Liver (tissue), 9 donors: ENCODE results near the gene PXMP4. TPM values are rescaled to one million over a fixed set of nuclear protein-coding genes. Genes with fewer than 3 reads are reported as not detected.

Source experiments
- DNase-seq: peaks from one replicate; pipeline ENCODE4 v3.0.0-alpha.2; 2017; ENCODE audit warnings: low spot score
- H3K27ac ChIP-seq, 2 donors: one replicate each; pipeline ENCODE4 v1.7.0; 2013; ENCODE audit warnings: inconsistent platforms in 2 of 2, low read length in 2 of 2, control low read depth in 1 of 2, low read depth in 1 of 2, mild to moderate bottlenecking in 1 of 2
- H3K27me3 ChIP-seq, 4 donors: one replicate each; pipeline versions ENCODE4 v1.6.1 to v1.7.0; 2013; ENCODE audit warnings: low read length in 3 of 4, inconsistent platforms in 1 of 4, mild to moderate bottlenecking in 1 of 4, moderate library complexity in 1 of 4; ENCODE audit not compliant: control insufficient read depth in 4 of 4, insufficient read depth in 4 of 4
- H3K36me3 ChIP-seq, 4 donors: one replicate each; pipeline versions ENCODE4 v1.6.1 to v1.7.0; 2013; ENCODE audit warnings: low read length in 3 of 4, mild to moderate bottlenecking in 3 of 4, low read depth in 1 of 4, moderate library complexity in 1 of 4; ENCODE audit not compliant: control insufficient read depth in 4 of 4, insufficient read depth in 3 of 4
- H3K4me1 ChIP-seq, 4 donors: one replicate each; pipeline versions ENCODE4 v1.6.1 to v1.7.0; 2013; ENCODE audit warnings: low read length in 3 of 4, mild to moderate bottlenecking in 3 of 4, moderate library complexity in 1 of 4; ENCODE audit not compliant: control insufficient read depth in 4 of 4, insufficient read depth in 4 of 4
- H3K4me3 ChIP-seq, 3 donors: one replicate each; pipeline versions ENCODE4 v1.6.1 to v1.7.0; 2013; ENCODE audit warnings: low read length in 3 of 3, control low read depth in 1 of 3, low read depth in 1 of 3, mild to moderate bottlenecking in 1 of 3
- H3K9ac ChIP-seq, 2 donors: one replicate each; pipeline ENCODE4 v1.7.0; 2013; ENCODE audit warnings: low read length in 2 of 2, mild to moderate bottlenecking in 2 of 2, moderate library complexity in 2 of 2, control low read depth in 1 of 2, low read depth in 1 of 2
- H3K9me3 ChIP-seq, 4 donors: one replicate each; pipeline versions ENCODE4 v1.6.1 to v1.7.0; 2013; ENCODE audit warnings: low read length in 3 of 4; ENCODE audit not compliant: control insufficient read depth in 4 of 4
- EGR1 ChIP-seq, 2 donors: IDR thresholded peaks; 2 replicates each; pipeline ENCODE4 v1.6.1; 2016 to 2018; ENCODE audit warnings: antibody characterized with exemption in 2 of 2, low read depth in 2 of 2
- FOXA1 ChIP-seq: IDR thresholded peaks from 2 replicates; pipeline ENCODE4 v1.6.1; 2016; ENCODE audit warnings: antibody characterized with exemption
- FOXA2 ChIP-seq: IDR thresholded peaks from 2 replicates; pipeline ENCODE4 v1.6.1; 2016; ENCODE audit warnings: antibody characterized with exemption
- HNF4A ChIP-seq, 2 donors: conservative IDR thresholded peaks; 2 replicates each; pipeline ENCODE4 v1.6.1; 2016; ENCODE audit warnings: antibody characterized with exemption in 2 of 2, mild to moderate bottlenecking in 2 of 2
- JUND ChIP-seq, 2 donors: IDR thresholded peaks; 2 replicates each; pipeline ENCODE4 v1.6.1; 2016; ENCODE audit warnings: antibody characterized with exemption in 2 of 2
- NR2F2 ChIP-seq: IDR thresholded peaks from 2 replicates; pipeline ENCODE4 v1.6.1; 2016; ENCODE audit warnings: antibody characterized with exemption
- RAD21 ChIP-seq, 2 donors: IDR thresholded peaks; 2 replicates each; pipeline ENCODE4 v1.6.1; 2016; ENCODE audit warnings: antibody characterized with exemption in 2 of 2, mild to moderate bottlenecking in 2 of 2
- SP1 ChIP-seq: IDR thresholded peaks from 2 replicates; pipeline ENCODE4 v1.6.1; 2018; ENCODE audit warnings: antibody characterized with exemption, mild to moderate bottlenecking
- TAF1 ChIP-seq: conservative IDR thresholded peaks from 2 replicates; pipeline ENCODE4 v1.6.1; 2016; ENCODE audit warnings: antibody characterized with exemption, mild to moderate bottlenecking
- WGBS: extraction: QIAGEN DNeasy Blood & Tissue Kit; methylation state at CpG from one replicate; pipeline ENCODE4 v1.1.7; 2013; 5-methylcytosine and 5-hydroxymethylcytosine counted together
- polyA plus RNA-seq, 2 donors: library from polyadenylated mRNA; stranded (reverse) in 1 of 2; unstranded in 1 of 2; fragments of 200-250 nt in 1 of 2; fragments of >200 nt in 1 of 2; fragmentation: Nextera tagmentation in 1 of 2; extraction: Ambion mirVana in 1 of 2; gene quantifications; one replicate each; pipeline versions ENCODE4 v1.2.1 to v1.2.3, GENCODE V29; 2013 to 2015
- total RNA-seq, 2 donors: library from RNA; depleted of rRNA; stranded (reverse); fragments of >200 nt; gene quantifications; one replicate each; pipeline ENCODE4 v1.2.3, GENCODE V29; 2014
- TF ChIP-seq, protein P1 (sequence below): IDR thresholded peaks from 2 replicates; pipeline ENCODE4 v1.6.1; 2016; ENCODE audit warnings: antibody characterized with exemption, mild to moderate bottlenecking
- TF ChIP-seq, protein P2 (sequence below): IDR thresholded peaks from 2 replicates; pipeline ENCODE4 v1.6.1; 2016; ENCODE audit warnings: antibody characterized with exemption
- TF ChIP-seq, protein P3 (sequence below): fragments of 150-350 bp; IDR thresholded peaks from 2 replicates; pipeline ENCODE4 v1.5.1; 2017; ENCODE audit warnings: improper control_type of control experiment, low read depth, low read length; ENCODE audit not compliant: missing input control
- TF ChIP-seq, protein P4 (sequence below): IDR thresholded peaks from 2 replicates; pipeline ENCODE4 v1.6.1; 2016; ENCODE audit warnings: antibody characterized with exemption
- TF ChIP-seq, protein P5 (sequence below): IDR thresholded peaks from 2 replicates; pipeline ENCODE4 v1.6.1; 2016; ENCODE audit warnings: antibody characterized with exemption
- donor health status: healthy.
- donor health status: healthy.
- donor health status: healthy.
- donor health status: healthy.
- donor health status: healthy.

Gene PXMP4
- total and polyA plus RNA-seq, 4 donors = 5.5 to 16.0 (median 9.3) TPM

DNA sequence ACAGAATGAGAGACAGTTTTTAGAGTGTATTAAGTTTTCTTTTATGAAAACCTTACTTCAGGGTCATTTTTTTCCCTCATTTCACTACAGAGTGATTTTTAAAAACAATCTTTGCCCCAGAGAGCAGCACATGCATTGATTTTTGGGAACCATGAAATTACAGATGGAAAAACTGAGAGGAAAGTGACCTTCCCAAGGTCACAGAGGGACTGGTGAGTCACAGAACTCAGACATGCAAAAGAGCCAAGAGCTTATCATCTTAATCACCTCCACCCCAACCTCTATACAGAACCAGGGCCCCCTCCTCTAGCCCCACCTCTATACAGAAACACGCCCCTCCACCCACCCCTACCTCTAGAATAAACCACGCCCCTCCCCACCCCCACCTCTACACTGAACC lies 10.7 kb downstream of the PXMP4 start (continued):
- TF ChIP-seq, protein P1, sequence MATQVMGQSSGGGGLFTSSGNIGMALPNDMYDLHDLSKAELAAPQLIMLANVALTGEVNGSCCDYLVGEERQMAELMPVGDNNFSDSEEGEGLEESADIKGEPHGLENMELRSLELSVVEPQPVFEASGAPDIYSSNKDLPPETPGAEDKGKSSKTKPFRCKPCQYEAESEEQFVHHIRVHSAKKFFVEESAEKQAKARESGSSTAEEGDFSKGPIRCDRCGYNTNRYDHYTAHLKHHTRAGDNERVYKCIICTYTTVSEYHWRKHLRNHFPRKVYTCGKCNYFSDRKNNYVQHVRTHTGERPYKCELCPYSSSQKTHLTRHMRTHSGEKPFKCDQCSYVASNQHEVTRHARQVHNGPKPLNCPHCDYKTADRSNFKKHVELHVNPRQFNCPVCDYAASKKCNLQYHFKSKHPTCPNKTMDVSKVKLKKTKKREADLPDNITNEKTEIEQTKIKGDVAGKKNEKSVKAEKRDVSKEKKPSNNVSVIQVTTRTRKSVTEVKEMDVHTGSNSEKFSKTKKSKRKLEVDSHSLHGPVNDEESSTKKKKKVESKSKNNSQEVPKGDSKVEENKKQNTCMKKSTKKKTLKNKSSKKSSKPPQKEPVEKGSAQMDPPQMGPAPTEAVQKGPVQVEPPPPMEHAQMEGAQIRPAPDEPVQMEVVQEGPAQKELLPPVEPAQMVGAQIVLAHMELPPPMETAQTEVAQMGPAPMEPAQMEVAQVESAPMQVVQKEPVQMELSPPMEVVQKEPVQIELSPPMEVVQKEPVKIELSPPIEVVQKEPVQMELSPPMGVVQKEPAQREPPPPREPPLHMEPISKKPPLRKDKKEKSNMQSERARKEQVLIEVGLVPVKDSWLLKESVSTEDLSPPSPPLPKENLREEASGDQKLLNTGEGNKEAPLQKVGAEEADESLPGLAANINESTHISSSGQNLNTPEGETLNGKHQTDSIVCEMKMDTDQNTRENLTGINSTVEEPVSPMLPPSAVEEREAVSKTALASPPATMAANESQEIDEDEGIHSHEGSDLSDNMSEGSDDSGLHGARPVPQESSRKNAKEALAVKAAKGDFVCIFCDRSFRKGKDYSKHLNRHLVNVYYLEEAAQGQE = no peak

DNA sequence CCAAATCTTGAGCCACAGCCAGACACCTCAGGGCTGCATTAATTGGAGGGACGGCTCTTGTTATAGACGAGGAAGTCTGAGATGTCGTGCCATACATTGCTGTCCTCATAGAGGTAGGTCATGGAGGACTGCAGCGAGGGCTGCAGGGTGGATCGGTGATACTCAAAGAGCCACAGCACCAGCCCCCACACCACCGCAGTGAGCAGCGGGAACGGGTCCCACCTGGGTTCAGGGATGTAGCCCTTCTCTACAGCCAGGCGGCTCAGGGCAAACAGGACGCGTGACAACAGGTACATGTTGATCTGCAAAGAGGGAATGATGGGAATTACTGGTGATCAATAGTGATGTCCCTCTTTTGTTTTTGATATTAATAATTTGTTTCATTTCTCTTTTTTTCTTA lies 12.4 kb downstream of the PXMP4 start:
- no peaks in the 10 kb centered on the region for H3K9me3 ChIP-seq
- H3K9ac ChIP-seq = no peak overlapping the region
- H3K27me3 ChIP-seq = no peaks in the 10 kb centered on the region
- no peak overlapping the region for H3K27ac ChIP-seq
- WGBS = 96% methylated on average over 11 of the region's 11 CpGs
- H3K4me1 ChIP-seq = peaks cover 0 to 6% (median 5%) of the 10 kb centered on the region in 4 donors
- peaks cover 4 to 22% (median 8%) of the 10 kb centered on the region in 4 donors for H3K36me3 ChIP-seq
- DNase-seq = no peak
- TF ChIP-seq EGR1 (IDR thresholded peaks at IDR 0.05; ENCODE audit: low read depth in 2 of 2) = no peak
- TF ChIP-seq, protein P2, sequence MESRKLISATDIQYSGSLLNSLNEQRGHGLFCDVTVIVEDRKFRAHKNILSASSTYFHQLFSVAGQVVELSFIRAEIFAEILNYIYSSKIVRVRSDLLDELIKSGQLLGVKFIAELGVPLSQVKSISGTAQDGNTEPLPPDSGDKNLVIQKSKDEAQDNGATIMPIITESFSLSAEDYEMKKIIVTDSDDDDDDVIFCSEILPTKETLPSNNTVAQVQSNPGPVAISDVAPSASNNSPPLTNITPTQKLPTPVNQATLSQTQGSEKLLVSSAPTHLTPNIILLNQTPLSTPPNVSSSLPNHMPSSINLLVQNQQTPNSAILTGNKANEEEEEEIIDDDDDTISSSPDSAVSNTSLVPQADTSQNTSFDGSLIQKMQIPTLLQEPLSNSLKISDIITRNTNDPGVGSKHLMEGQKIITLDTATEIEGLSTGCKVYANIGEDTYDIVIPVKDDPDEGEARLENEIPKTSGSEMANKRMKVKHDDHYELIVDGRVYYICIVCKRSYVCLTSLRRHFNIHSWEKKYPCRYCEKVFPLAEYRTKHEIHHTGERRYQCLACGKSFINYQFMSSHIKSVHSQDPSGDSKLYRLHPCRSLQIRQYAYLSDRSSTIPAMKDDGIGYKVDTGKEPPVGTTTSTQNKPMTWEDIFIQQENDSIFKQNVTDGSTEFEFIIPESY = no peak
- TF ChIP-seq HNF4A (conservative IDR thresholded peaks at IDR 0.05) = no peak
- TF ChIP-seq, protein P3, sequence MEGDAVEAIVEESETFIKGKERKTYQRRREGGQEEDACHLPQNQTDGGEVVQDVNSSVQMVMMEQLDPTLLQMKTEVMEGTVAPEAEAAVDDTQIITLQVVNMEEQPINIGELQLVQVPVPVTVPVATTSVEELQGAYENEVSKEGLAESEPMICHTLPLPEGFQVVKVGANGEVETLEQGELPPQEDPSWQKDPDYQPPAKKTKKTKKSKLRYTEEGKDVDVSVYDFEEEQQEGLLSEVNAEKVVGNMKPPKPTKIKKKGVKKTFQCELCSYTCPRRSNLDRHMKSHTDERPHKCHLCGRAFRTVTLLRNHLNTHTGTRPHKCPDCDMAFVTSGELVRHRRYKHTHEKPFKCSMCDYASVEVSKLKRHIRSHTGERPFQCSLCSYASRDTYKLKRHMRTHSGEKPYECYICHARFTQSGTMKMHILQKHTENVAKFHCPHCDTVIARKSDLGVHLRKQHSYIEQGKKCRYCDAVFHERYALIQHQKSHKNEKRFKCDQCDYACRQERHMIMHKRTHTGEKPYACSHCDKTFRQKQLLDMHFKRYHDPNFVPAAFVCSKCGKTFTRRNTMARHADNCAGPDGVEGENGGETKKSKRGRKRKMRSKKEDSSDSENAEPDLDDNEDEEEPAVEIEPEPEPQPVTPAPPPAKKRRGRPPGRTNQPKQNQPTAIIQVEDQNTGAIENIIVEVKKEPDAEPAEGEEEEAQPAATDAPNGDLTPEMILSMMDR = no peak
- no peak for TF ChIP-seq RAD21 (IDR thresholded peaks at IDR 0.05)
- TF ChIP-seq FOXA1 = no peak
- TF ChIP-seq FOXA2 = no peak
- TF ChIP-seq TAF1 = no peak
- TF ChIP-seq SP1 = no peak
- TF ChIP-seq, protein P4, sequence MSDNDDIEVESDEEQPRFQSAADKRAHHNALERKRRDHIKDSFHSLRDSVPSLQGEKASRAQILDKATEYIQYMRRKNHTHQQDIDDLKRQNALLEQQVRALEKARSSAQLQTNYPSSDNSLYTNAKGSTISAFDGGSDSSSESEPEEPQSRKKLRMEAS = no peak
- no peak overlapping the region for H3K4me3 ChIP-seq

DNA sequence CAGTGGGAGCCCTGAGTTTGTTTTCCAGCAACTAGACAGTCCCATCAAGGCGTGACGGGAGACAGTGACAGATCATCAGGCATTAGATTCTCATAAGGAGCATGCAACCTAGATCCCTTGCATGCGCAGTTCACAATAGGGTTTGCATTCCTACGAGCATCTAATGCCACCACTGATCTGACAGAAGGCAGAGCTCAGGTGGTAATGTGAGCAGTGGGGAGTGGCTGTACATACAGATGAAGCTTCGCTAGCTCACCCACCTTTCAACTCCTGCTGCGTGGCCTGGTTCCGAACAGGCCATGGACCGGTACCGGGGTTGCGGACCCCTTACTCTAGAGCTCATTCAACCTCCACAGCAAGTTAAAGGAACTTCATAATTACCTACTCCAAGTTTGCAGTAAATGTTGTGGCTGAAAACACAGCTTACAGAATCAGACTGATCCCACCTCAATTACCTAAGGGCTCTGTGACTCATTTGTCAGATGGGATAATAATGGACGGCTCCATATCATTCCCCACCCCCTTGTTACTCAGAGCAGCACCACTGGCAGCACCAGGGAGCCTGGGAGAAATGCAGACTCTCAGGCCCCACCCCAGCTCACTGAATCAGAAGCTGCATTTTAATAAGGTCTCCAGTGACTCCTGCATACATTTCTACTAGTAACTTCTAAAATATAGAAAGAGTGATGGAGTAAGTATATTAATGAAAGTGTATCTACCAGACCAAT lies 15.7 kb downstream of the PXMP4 start:
- no peak overlapping the region for H3K9ac ChIP-seq
- no peak overlapping the region for H3K27ac ChIP-seq
- no peak for TF ChIP-seq SP1
- no peak for TF ChIP-seq NR2F2
- no peak for TF ChIP-seq HNF4A (conservative IDR thresholded peaks at IDR 0.05)
- no peak for TF ChIP-seq RAD21 (IDR thresholded peaks at IDR 0.05)
- TF ChIP-seq, protein P5, sequence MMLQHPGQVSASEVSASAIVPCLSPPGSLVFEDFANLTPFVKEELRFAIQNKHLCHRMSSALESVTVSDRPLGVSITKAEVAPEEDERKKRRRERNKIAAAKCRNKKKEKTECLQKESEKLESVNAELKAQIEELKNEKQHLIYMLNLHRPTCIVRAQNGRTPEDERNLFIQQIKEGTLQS = no peak
- TF ChIP-seq TAF1 = no peak
- TF ChIP-seq, protein P2 = no peak
- TF ChIP-seq JUND (IDR thresholded peaks at IDR 0.05) = no peak
- peaks cover 4 to 17% (median 7%) of the 10 kb centered on the region in 4 donors for H3K36me3 ChIP-seq
- H3K4me1 ChIP-seq = peaks cover 0 to 10% (median 5%) of the 10 kb centered on the region in 4 donors
- DNase-seq = no peak
- no peak overlapping the region for H3K4me3 ChIP-seq
- H3K9me3 ChIP-seq = no peaks in the 10 kb centered on the region
- WGBS = 98% methylated on average over 11 of the region's 11 CpGs
- H3K27me3 ChIP-seq = no peaks in the 10 kb centered on the region
